Neutrophil (primary cell): ENCODE measurements around the gene CFAP161.

Source experiments
- H3K27ac ChIP-seq: fragments of 200-600 bp; sonication (generic); 2 replicates; pipeline ENCODE4 v1.5.1; 2016; ENCODE audit warnings: mild to moderate bottlenecking, moderate library complexity
- H3K27me3 ChIP-seq: fragments of 200-600 bp; sonication (generic); 2 replicates; pipeline ENCODE4 v1.6.0; 2016; ENCODE audit warnings: mild to moderate bottlenecking
- H3K36me3 ChIP-seq: fragments of 200-600 bp; sonication (generic); 2 replicates; pipeline ENCODE4 v1.5.1; 2017
- H3K4me1 ChIP-seq, 2 experiments: fragments of 200-600 bp in 1 of 2; sonication (generic) in 1 of 2; 1 replicate in 1 of 2; 2 replicates in 1 of 2; pipeline versions ENCODE4 v1.5.1 to v1.6.1; 2013 to 2016; ENCODE audit warnings: low read depth in 1 of 2, low read length in 1 of 2, mild to moderate bottlenecking in 1 of 2, moderate library complexity in 1 of 2; ENCODE audit not compliant: control insufficient read depth in 1 of 2, insufficient read depth in 1 of 2
- H3K4me3 ChIP-seq, 2 experiments: fragments of 200-600 bp in 1 of 2; sonication (generic) in 1 of 2; 1 replicate in 1 of 2; 2 replicates in 1 of 2; pipeline ENCODE4 v1.5.1; 2013 to 2016; ENCODE audit warnings: low read depth in 1 of 2, low read length in 1 of 2, mild to moderate bottlenecking in 1 of 2, moderate library complexity in 1 of 2
- H3K9me3 ChIP-seq: fragments of 200-600 bp; sonication (generic); 2 replicates; pipeline ENCODE4 v1.5.1; 2016
- TF ChIP-seq, protein P1 (sequence below): fragments of 200-600 bp; sonication (generic); IDR thresholded peaks from 2 replicates; pipeline ENCODE4 v1.5.1; 2016; ENCODE audit warnings: antibody characterized with exemption

CFAP161 gene

DNA sequence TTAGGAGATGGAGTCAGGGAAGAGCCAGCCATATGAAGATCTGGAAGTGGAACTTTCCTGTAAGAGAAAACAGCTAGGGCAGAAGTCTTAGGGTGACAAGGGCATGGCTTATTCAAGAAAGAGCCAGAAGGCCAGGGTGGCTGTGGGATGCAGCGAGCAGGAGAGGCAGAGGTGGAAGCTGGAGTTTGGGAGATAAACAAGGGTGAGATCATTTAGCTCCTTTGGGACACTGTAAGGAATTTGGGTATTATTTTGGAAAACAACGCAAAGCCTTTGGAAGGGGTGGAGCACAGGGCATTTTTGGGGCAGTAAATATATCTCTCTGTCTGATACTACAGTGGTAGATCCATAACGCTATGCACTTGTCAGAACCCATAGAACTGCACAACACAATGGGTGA is 57.6 kb downstream of the CFAP161 start:
- H3K9me3 ChIP-seq, result no peaks in the 10 kb centered on the region
- TF ChIP-seq, protein P1, sequence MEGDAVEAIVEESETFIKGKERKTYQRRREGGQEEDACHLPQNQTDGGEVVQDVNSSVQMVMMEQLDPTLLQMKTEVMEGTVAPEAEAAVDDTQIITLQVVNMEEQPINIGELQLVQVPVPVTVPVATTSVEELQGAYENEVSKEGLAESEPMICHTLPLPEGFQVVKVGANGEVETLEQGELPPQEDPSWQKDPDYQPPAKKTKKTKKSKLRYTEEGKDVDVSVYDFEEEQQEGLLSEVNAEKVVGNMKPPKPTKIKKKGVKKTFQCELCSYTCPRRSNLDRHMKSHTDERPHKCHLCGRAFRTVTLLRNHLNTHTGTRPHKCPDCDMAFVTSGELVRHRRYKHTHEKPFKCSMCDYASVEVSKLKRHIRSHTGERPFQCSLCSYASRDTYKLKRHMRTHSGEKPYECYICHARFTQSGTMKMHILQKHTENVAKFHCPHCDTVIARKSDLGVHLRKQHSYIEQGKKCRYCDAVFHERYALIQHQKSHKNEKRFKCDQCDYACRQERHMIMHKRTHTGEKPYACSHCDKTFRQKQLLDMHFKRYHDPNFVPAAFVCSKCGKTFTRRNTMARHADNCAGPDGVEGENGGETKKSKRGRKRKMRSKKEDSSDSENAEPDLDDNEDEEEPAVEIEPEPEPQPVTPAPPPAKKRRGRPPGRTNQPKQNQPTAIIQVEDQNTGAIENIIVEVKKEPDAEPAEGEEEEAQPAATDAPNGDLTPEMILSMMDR, result no peak
- H3K27me3 ChIP-seq, result no peaks in the 10 kb centered on the region
- no peaks in the 10 kb centered on the region for H3K4me1 ChIP-seq
- no peak overlapping the region for H3K4me3 ChIP-seq
- H3K27ac ChIP-seq, result no peak overlapping the region
- no peaks in the 10 kb centered on the region for H3K36me3 ChIP-seq

- TF ChIP-seq, protein P1, result no peak
- Histone ChIP-seq H3K4me1 (no peaks in the 10 kb centered on the region), H3K36me3 (no peaks in the 10 kb centered on the region), H3K9me3 (no peaks in the 10 kb centered on the region), H3K4me3 (no peak overlapping the region), H3K27ac (no peak overlapping the region), H3K27me3 (no peaks in the 10 kb centered on the region)
Observed at GRCh38 chr15:81194723-81195122, 60.7 kb downstream of the CFAP161 start.

DNA sequence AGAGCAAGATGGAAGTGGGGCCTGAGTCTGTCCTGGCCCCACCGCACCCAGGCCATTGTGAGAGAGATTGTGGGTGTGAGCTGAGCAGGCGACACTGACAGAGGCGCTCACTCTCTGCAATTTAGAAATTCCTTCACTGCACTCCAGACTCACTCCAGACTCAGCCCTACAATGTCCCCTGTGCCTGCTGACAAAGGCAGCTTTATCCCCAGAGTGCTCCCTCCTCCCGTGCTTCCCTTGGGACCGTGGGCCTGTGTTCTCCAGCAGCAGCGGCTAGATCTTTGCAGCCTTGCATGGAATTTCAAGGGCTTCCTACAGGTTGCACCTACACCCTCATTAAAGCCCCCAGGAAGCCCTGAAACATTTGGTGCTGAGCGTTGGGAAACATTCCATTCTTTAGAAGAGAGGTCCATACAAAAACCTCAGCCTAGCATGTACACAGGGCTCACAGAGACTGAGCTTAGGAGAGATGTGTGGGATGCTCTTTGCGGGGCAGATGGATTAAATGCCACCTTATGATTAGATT is 61.3 kb downstream of the CFAP161 start:
- Histone ChIP-seq H3K27ac (no peak overlapping the region), H3K36me3 (no peaks in the 10 kb centered on the region)
- TF ChIP-seq, protein P1, result no peak

DNA sequence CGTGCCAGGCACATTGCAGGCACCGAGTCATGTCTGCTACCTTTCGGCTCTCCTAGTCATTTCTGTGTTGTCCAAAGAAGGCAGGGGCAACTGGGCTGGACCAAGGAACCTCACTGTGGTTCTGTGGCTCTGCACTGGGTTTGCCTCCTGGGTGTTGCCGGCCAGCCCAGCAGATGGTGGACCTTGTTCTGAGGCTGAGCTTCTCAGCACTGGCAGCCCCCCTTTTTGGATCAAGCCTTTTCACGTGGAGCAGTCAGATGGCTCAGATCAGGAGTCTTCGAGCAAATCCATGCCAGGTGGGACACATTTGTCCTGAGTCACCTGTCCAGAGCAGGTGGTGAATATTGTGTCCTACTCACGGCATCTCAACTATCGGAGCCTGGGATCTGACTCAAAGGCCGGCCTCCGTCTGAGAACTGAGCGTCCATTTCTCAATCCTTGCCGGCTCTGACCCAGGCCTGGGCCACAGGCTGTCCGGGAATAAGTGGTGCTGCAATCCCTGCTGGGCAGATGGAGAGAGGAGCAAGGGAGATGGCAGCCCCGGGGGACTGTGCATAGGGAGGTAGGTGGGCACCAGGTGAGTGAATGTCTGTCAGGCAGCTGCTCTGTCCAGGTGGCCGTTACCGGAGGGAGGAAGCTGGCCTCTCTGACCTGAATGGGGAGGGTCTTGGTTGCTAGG is 62.6 kb downstream of the CFAP161 start, which contains the start of gene IL16:
TSS of gene IL16 (plus strand) at position 304 of the 679 bp plus-strand sequence. CDS start 28,521 bp downstream, outside the sequence.
- H3K9me3 ChIP-seq, result no peaks in the 10 kb centered on the region
- no peaks in the 10 kb centered on the region for H3K27me3 ChIP-seq
- no peak within 1 kb of the TSS for H3K27ac ChIP-seq
- no peaks in the 10 kb centered on the region for H3K36me3 ChIP-seq
- TF ChIP-seq, protein P1, result no peak
- no peak within 1 kb of the TSS for H3K4me3 ChIP-seq
- no peaks in the 10 kb centered on the region for H3K4me1 ChIP-seq

More for the DNA sequence above, 61.3 kb downstream of the CFAP161 start:
- H3K27me3 ChIP-seq, result no peaks in the 10 kb centered on the region
- no peaks in the 10 kb centered on the region for H3K4me1 ChIP-seq
- no peaks in the 10 kb centered on the region for H3K9me3 ChIP-seq
- H3K4me3 ChIP-seq, result no peak overlapping the region

- Histone ChIP-seq H3K27ac (no peak overlapping the region), H3K4me3 (no peak overlapping the region), H3K27me3 (no peaks in the 10 kb centered on the region), H3K4me1 (no peaks in the 10 kb centered on the region), H3K9me3 (no peaks in the 10 kb centered on the region), H3K36me3 (no peaks in the 10 kb centered on the region)
- TF ChIP-seq, protein P1, result no peak
Observed at GRCh38 chr15:81197255-81197630, 63.2 kb downstream of the CFAP161 start.
